Measurements from ENCODE around the gene RITA1.

Gene RITA1

DNA sequence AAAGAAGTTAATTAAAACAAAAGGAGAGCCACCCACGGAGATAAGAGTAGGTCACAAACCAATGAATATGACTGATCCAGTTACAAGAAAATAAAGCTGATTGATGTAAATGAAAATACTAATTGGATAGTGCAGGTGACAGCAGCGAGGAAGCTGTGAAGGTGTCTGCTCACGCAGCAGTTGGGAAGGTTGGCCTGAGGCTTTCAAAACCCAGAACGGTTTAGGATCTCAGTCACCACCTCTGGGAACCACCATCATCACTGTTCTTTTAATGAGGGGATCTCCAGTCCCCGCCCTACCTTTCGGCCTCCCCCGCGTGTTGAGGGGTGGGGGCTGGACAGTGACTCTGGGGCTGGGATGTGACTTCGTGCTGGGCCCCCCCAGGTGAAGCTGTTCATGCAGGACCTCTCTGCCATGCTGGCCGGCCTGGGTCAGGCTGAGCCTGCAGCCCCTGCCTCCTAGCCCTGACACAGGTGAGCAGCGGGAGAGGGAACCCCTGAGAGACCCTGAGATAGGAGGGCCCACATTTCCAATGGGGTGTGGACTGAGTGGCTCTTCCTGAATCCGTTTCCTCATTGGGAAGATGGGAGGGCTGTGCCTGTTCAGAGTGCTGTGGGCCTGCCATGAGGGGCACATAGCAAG lies 28.2 kb upstream of the RITA1 start:
- Histone ChIP-seq H3K27me3 (peaks cover 42% of the 10 kb centered on the region), H3K4me3 (ENCODE audit: low read depth in 1 of 2, low read length in 1 of 2) (no peak overlapping the region), H3K36me3 (peaks cover 52% of the 10 kb centered on the region), H3K27ac (no peak overlapping the region), H3K9me3 (no peaks in the 10 kb centered on the region), H3K4me1 (ENCODE audit: control insufficient read depth in 1 of 2, insufficient read depth in 1 of 2, low read depth in 1 of 2, low read length in 1 of 2) (peaks cover 11% of the 10 kb centered on the region in 2 experiments)
- TF ChIP-seq, protein P1, sequence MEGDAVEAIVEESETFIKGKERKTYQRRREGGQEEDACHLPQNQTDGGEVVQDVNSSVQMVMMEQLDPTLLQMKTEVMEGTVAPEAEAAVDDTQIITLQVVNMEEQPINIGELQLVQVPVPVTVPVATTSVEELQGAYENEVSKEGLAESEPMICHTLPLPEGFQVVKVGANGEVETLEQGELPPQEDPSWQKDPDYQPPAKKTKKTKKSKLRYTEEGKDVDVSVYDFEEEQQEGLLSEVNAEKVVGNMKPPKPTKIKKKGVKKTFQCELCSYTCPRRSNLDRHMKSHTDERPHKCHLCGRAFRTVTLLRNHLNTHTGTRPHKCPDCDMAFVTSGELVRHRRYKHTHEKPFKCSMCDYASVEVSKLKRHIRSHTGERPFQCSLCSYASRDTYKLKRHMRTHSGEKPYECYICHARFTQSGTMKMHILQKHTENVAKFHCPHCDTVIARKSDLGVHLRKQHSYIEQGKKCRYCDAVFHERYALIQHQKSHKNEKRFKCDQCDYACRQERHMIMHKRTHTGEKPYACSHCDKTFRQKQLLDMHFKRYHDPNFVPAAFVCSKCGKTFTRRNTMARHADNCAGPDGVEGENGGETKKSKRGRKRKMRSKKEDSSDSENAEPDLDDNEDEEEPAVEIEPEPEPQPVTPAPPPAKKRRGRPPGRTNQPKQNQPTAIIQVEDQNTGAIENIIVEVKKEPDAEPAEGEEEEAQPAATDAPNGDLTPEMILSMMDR (IDR thresholded peaks at IDR 0.05): no peak

DNA sequence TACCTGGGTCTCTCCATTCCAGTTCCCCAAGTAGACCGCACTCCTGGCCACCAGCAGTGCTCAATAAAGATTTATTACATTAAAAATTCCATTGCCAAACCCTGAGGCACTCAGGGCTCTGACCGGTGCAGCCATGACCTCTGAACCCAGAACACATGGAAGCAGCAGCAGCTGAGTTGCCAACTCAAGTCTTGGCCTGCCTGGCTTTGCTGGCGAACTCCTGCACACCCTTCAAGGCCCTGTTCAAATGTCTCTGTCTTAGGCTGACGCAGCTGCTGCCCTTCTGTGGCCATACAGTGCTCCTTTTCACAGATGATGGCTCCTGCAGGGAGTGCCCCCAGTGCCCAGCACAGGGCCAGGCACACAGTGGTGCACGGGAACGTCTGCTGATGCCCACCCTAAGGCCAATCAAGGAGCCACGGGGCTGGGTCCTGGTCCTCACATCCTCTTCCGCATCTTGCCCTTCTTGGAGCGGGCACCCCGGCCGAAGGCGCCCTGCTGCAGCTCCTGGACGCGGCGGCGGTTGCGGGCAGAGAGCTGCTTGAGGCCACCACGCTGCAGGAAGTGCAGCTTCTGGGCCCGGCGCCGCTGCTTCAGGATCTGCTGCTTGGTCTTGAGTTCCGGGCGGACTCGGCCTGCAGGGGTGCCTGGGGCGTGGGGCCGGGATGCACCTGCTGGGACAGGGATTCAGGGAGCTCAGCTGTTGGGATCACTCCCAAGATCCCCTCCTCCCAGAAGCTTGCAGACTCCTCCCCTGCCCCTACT lies 26.9 kb upstream of the RITA1 start:
- no peak overlapping the region for H3K4me3 ChIP-seq (ENCODE audit: low read depth in 1 of 2, low read length in 1 of 2)
- peaks cover 0 to under 1% of the 10 kb centered on the region in 2 experiments for H3K4me1 ChIP-seq (ENCODE audit: control insufficient read depth in 1 of 2, insufficient read depth in 1 of 2, low read depth in 1 of 2, low read length in 1 of 2)
- H3K9me3 ChIP-seq: no peaks in the 10 kb centered on the region
- H3K27me3 ChIP-seq: peaks cover 29% of the 10 kb centered on the region
- TF ChIP-seq, protein P1 (IDR thresholded peaks at IDR 0.05): no peak
- H3K27ac ChIP-seq: no peak overlapping the region
- peaks cover 64% of the 10 kb centered on the region for H3K36me3 ChIP-seq

DNA sequence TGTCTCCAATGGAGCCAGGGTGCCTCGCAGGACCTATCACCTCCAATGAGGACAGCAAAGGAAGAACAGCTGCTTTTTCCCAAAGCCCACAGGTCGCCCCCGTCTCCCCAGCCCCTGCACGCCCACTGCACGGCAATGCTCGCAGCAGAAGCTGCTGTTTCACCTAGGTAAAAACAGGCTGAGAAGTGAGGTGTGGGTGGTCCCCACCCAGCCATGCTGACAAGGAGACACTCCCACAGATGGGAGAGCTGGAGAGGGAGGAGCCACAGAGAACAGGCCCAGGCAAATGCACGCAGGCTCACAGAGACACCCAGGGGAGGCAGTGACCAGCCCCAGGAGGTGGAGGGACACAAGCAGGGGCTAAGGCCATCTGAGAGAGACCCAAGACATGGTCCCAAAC lies 25.6 kb upstream of the RITA1 start:
- Histone ChIP-seq H3K9me3 (no peaks in the 10 kb centered on the region), H3K27me3 (peaks cover 16% of the 10 kb centered on the region), H3K4me3 (ENCODE audit: low read depth in 1 of 2, low read length in 1 of 2) (no peak overlapping the region), H3K36me3 (peaks cover 78% of the 10 kb centered on the region), H3K4me1 (ENCODE audit: control insufficient read depth in 1 of 2, insufficient read depth in 1 of 2, low read depth in 1 of 2, low read length in 1 of 2) (no peaks in the 10 kb centered on the region), H3K27ac (no peak overlapping the region)
- TF ChIP-seq, protein P1 (IDR thresholded peaks at IDR 0.05): no peak

DNA sequence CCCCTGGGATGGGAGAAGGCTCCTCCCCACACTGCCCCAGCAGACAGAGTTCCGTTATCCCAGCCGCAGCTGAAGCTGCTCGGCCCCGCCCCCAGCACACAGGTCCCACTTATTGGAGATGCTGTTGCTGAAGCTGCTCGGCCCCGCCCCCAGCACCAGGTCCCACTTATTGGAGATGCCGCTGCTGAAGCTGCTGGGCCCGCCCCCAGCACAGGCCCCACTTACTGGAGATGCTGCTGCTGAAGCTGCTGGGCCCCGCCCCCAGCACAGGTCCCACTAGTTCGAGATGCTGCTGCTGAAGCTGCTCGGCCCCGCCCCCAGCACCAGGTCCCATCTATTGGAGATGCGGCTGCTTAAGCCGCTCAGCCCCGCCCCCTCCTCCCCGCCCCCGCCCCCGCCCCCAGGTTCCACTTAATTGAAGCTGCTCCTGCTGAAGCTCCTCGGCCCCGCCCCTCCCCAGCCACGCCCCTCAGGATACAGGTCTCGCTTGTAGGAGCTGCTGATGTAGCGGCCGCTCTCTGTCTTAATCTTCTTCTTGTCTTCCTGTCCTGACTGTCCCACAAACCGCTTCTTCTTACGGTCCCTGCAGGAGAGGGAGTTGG lies 24.0 kb upstream of the RITA1 start:
- TF ChIP-seq, protein P1 (IDR thresholded peaks at IDR 0.05): no peak
- Histone ChIP-seq H3K27me3 (peaks cover under 1% of the 10 kb centered on the region), H3K4me3 (ENCODE audit: low read depth in 1 of 2, low read length in 1 of 2) (no peak overlapping the region), H3K4me1 (ENCODE audit: control insufficient read depth in 1 of 2, insufficient read depth in 1 of 2, low read depth in 1 of 2, low read length in 1 of 2) (no peaks in the 10 kb centered on the region), H3K27ac (no peak overlapping the region), H3K9me3 (no peaks in the 10 kb centered on the region), H3K36me3 (peaks cover 92% of the 10 kb centered on the region)

DNA sequence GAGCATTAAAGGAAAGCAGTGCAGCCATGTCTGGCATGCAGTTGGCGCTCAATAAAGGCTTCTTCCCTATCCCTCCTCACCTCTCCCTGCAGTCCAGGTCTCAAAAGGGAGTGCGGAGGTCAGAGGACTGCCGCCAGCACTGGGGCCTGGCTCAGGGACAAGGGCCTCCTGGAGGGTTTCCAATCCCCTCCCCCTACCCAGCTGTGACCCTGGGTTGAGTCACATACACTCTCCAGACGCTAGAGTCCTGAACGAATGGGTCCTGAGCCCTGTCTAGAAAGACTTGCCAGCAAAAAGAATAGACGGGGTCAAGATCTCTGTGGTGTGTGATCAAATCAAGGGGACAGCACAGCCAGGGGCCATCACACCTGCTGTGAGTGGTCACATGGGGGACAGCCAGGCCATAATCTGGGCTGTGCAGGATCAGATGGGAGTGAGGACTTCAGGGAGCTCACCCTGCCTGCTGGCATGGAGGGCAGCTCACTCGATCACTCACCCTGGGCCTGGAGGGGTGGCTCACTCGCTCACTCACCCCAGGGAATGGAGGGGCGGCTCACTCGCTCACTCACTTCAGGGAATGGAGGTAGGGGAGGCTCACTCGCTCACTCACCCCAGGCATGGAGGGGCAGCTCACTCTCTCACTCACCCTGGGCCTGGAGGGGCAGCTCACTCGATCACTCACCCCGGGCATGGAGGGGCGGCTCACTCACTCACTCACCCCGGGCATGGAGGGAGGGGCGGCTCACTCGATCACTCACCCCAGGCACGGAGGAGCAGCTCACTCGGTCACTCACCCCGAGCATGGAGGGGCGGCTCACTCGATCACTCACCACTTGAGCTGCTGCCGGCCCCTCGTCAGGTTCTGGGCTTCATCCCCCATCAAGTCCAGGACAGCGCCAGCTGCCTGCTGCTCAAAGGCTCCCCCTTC lies 23.2 kb upstream of the RITA1 start:
- no peaks in the 10 kb centered on the region for H3K27me3 ChIP-seq
- peaks cover 96% of the 10 kb centered on the region for H3K36me3 ChIP-seq
- TF ChIP-seq, protein P1 (IDR thresholded peaks at IDR 0.05): no peak
- no peaks in the 10 kb centered on the region for H3K9me3 ChIP-seq
- H3K4me3 ChIP-seq (ENCODE audit: low read depth in 1 of 2, low read length in 1 of 2): no peak overlapping the region
- H3K27ac ChIP-seq: no peak overlapping the region
- H3K4me1 ChIP-seq (ENCODE audit: control insufficient read depth in 1 of 2, insufficient read depth in 1 of 2, low read depth in 1 of 2, low read length in 1 of 2): no peaks in the 10 kb centered on the region

All from neutrophil (primary cell).